HepG2 (cell line): Measurements from ENCODE around the gene GNL3. TPM values are rescaled to one million over a fixed set of nuclear protein-coding genes. Genes with fewer than 3 reads are reported as not detected.

Experiments used
- E2F1 ChIP-seq: sonication (generic); formaldehyde crosslinking; IDR thresholded peaks from 2 replicates; pipeline ENCODE4 v1.5.0; 2020; ENCODE audit warnings: missing genetic modification reagents
- FOXP4 ChIP-seq: sonication (generic); formaldehyde crosslinking; IDR thresholded peaks from 2 replicates; pipeline ENCODE4 v1.4.0; 2020; ENCODE audit warnings: missing genetic modification reagents
- HCFC1 ChIP-seq: fragments of 150-350 bp; IDR thresholded peaks from 2 replicates; pipeline ENCODE4 v1.6.1; 2014; ENCODE audit warnings: low read depth, low read length
- IRF9 ChIP-seq: sonication (generic); formaldehyde crosslinking; IDR thresholded peaks from 2 replicates; pipeline ENCODE4 v1.8.0; 2022; ENCODE audit warnings: missing genetic modification reagents, mild to moderate bottlenecking, borderline replicate concordance
- KDM6A ChIP-seq: IDR thresholded peaks from 2 replicates; pipeline ENCODE4 v1.6.1; 2016; ENCODE audit warnings: low read depth
- MXD4 ChIP-seq: IDR thresholded peaks from 2 replicates; pipeline ENCODE4 v1.6.1; 2016; ENCODE audit warnings: mild to moderate bottlenecking, missing biosample characterization, missing genetic modification reagents
- MYNN ChIP-seq: sonication (generic); formaldehyde crosslinking; IDR thresholded peaks from 2 replicates; pipeline ENCODE4 v1.4.0; 2020; ENCODE audit warnings: mild to moderate bottlenecking, low read depth, missing genetic modification reagents
- NR2F2 ChIP-seq: IDR thresholded peaks from 2 replicates; pipeline ENCODE4 v1.6.1; 2012; ENCODE audit warnings: low read depth, inconsistent platforms, borderline replicate concordance
- POLR2AphosphoS5 ChIP-seq: IDR thresholded peaks from 2 replicates; pipeline ENCODE4 v1.6.1; 2012; ENCODE audit warnings: low read depth, low read length
- SMAD9 ChIP-seq: sonication (generic); formaldehyde crosslinking; IDR thresholded peaks from 2 replicates; pipeline ENCODE4 v1.5.1; 2020; ENCODE audit warnings: mild to moderate bottlenecking, missing genetic modification reagents
- SRSF9 ChIP-seq: fragments of 200-400 bp; formaldehyde crosslinking; IDR thresholded peaks from 2 replicates; pipeline ENCODE4 v1.6.1; 2018; ENCODE audit warnings: borderline replicate concordance, mild to moderate bottlenecking, low read depth, low read length; ENCODE audit not compliant: insufficient read depth, poor library complexity, severe bottlenecking
- TBX2 ChIP-seq: sonication (generic); formaldehyde crosslinking; IDR thresholded peaks from 2 replicates; pipeline ENCODE4 v1.5.0; 2020; ENCODE audit warnings: missing genetic modification reagents, mild to moderate bottlenecking, borderline replicate concordance
- TFE3 ChIP-seq: IDR thresholded peaks from 2 replicates; pipeline ENCODE4 v1.6.1; 2016
- THRA ChIP-seq: sonication (generic); formaldehyde crosslinking; IDR thresholded peaks from 2 replicates; pipeline ENCODE4 v1.4.0; 2020; ENCODE audit warnings: missing genetic modification reagents, borderline replicate concordance
- TP53 ChIP-seq: sonication (generic); formaldehyde crosslinking; conservative IDR thresholded peaks from 2 replicates; pipeline ENCODE4 v1.4.0; 2020; ENCODE audit warnings: missing genetic modification reagents
- WIZ ChIP-seq: sonication (generic); formaldehyde crosslinking; IDR thresholded peaks from 2 replicates; pipeline ENCODE4 v1.5.1; 2020; ENCODE audit warnings: mild to moderate bottlenecking, missing genetic modification reagents
- ZNF136 ChIP-seq: sonication (generic); formaldehyde crosslinking; IDR thresholded peaks from 2 replicates; pipeline ENCODE4 v1.8.1; 2022; ENCODE audit warnings: low read depth, mild to moderate bottlenecking, moderate library complexity, missing genetic modification reagents
- ZNF382 ChIP-seq: sonication (generic); formaldehyde crosslinking; IDR thresholded peaks from 2 replicates; pipeline ENCODE4 v1.5.0; 2020; ENCODE audit warnings: missing genetic modification reagents, mild to moderate bottlenecking, borderline replicate concordance
- ZNF766 ChIP-seq: sonication (generic); formaldehyde crosslinking; IDR thresholded peaks from 2 replicates; pipeline ENCODE4 v1.5.0; 2020; ENCODE audit warnings: missing genetic modification reagents, borderline replicate concordance
- ZNF772 ChIP-seq: sonication (generic); formaldehyde crosslinking; IDR thresholded peaks from 2 replicates; pipeline ENCODE4 v1.5.0; 2020; ENCODE audit warnings: mild to moderate bottlenecking, missing genetic modification reagents
- polyA plus RNA-seq, 8 experiments: library from polyadenylated mRNA; depleted of rRNA in 3 of 8; stranded (reverse) in 7 of 8; unstranded in 1 of 8; fragments of >200 nt; fragmentation: Illumina TruSeq in 4 of 8; extraction: Trizol in 4 of 8; gene quantifications; 2 replicates each; pipeline versions ENCODE4 v1.2.1 to v1.2.3, GENCODE V29; 2011 to 2016; ENCODE audit warnings: low read depth in 4 of 8, missing spikeins in 1 of 8, mixed read lengths in 1 of 8; ENCODE audit not compliant: insufficient read depth in 1 of 8
- total RNA-seq, 5 experiments: library from RNA; depleted of rRNA; stranded (reverse); fragments of >200 nt; fragmentation: Illumina TruSeq; extraction: Trizol; gene quantifications; 2 replicates each; pipeline ENCODE4 v1.2.3, GENCODE V29; 2016; ENCODE audit warnings: low read depth in 1 of 5

GNL3 gene
- total and polyA plus RNA-seq, 2 of the 13 experiments (the other 11 are each of a cell fraction or from before 2014, with no cell fraction given) = 129 to 257 TPM

- peak; percentile 56 for TF ChIP-seq FOXP4 (CRISPR knock-in tag)
- 0 out of 2 replicates have a peak, but pooled peaks have one; percentile 15 for TF ChIP-seq KDM6A (CRISPR knock-in tag)
- peak; percentile 87 for TF ChIP-seq IRF9
- TF ChIP-seq TFE3 (CRISPR knock-in tag) = peak; percentile 83
- TF ChIP-seq TBX2 (CRISPR knock-in tag) = peak; percentile 83
- peak; percentile 57; the same call in 1 of the 2 replicates for TF ChIP-seq TP53 (CRISPR knock-in tag)
- TF ChIP-seq E2F1 (CRISPR knock-in tag) = peak; percentile 65
- TF ChIP-seq ZNF382 = no peak
- peak; percentile 50 for TF ChIP-seq HCFC1
- no peak for TF ChIP-seq MYNN (CRISPR knock-in tag)
- peak; percentile 99 for TF ChIP-seq MXD4 (CRISPR knock-in tag)
- TF ChIP-seq THRA (CRISPR knock-in tag) = peak; percentile 3; the same call in 1 of the 2 replicates
- TF ChIP-seq ZNF766 (CRISPR knock-in tag) = peak; percentile 77; the same call in 1 of the 2 replicates
- no peak for TF ChIP-seq SRSF9
- peak; percentile 99 for TF ChIP-seq POLR2AphosphoS5
- peak; percentile 50; the same call in 1 of the 2 replicates for TF ChIP-seq WIZ (CRISPR knock-in tag)
- TF ChIP-seq ZNF136 (CRISPR knock-in tag) = no peak
- TF ChIP-seq NR2F2 = peak; percentile 76; the same call in 1 of the 2 replicates
- peak; percentile 44; the same call in 1 of the 2 replicates for TF ChIP-seq ZNF772
- no peak for TF ChIP-seq SMAD9 (CRISPR knock-in tag)
Observed at GRCh38 chr3:52685709-52686691, at the start of gene GNL3, which contains the start of gene PBRM1 (continued).
